SK-N-MC (cell line): ENCODE results near the gene COQ8A.

ENCODE experiments used
- EZH2 ChIP-seq: fragments of 200-600 bp; sonication (generic); IDR thresholded peaks from one replicate; pipeline ENCODE4 v1.6.1; 2017; ENCODE audit warnings: antibody characterized with exemption
- FOXP2 ChIP-seq: optimal IDR thresholded peaks from 2 replicates; pipeline ENCODE3; 2011; ENCODE audit warnings: mild to moderate bottlenecking, moderate library complexity; ENCODE audit not compliant: insufficient read depth; ENCODE audit errors: extremely low read length, control extremely low read depth
- POLR2AphosphoS5 ChIP-seq: IDR thresholded peaks from 2 replicates; pipeline ENCODE4 v1.6.1; 2012; ENCODE audit warnings: mild to moderate bottlenecking, low read depth, low read length, borderline replicate concordance

- TF ChIP-seq EZH2 (no peak), POLR2AphosphoS5 (no peak), FOXP2 (no peak)
These were observed 48.1 kb upstream of the COQ8A start for GRCh38 chr1:226891846-226892523.
